Measurements from ENCODE around the gene SPTBN1. TPM values are rescaled to one million over a fixed set of nuclear protein-coding genes. Genes with fewer than 3 reads are reported as not detected.

Gene SPTBN1
- total RNA-seq, 2 experiments from 2014 or later: 132 to 183 TPM

DNA sequence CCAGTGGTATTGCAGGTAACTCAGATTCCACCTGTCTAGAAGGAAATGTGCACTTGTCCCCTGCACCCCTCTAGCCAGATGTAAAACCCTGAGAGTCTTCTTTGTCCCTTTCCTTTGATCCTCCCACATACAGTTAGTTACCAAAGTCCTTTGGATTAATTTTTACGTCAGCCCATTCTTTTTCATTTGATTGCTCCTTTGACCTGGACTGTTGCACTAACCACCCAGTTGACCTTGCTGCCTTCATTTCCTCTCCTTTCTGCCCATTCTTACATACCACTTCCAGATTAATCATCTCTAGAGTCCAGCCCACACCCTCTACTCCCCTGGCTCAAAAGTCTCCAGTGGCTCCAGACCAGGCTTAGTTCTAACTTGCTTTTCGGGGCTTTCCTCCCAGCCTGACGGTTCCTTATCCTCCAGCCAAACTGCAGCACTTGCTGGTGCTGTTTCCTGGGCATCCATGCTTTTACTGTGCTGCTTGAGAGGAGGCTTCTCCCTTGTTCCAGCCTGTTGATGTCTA, 99.3 kb downstream of the SPTBN1 start:
- Histone ChIP-seq H3K4me3 (ENCODE audit: low read depth, low read length, poor library complexity, severe bottlenecking) (no peak overlapping the region), H3K4me1 (ENCODE audit: insufficient read depth, low read length, poor library complexity, severe bottlenecking) (peaks cover 42% of the 10 kb centered on the region), H3K79me2 (ENCODE audit: insufficient read depth, low read depth, low read length) (peaks cover 20% of the 10 kb centered on the region), H4K20me1 (ENCODE audit: insufficient read depth, low read length) (no peaks in the 10 kb centered on the region), H3K4me2 (ENCODE audit: low read length) (no peak overlapping the region), H3K27ac (ENCODE audit: low read depth, low read length, poor library complexity, severe bottlenecking) (no peak overlapping the region), H3K9me3 (ENCODE audit: low read length) (no peaks in the 10 kb centered on the region), H3K9me2 (ENCODE audit: insufficient read depth, low read length) (no peaks in the 10 kb centered on the region), H2AFZ (ENCODE audit: low read length) (no peak overlapping the region), H3K36me3 (ENCODE audit: insufficient read depth, low read length) (no peaks in the 10 kb centered on the region)
- POLR2A ChIA-PET: interaction anchor here (0.6 kb wide), 1 partner anchor 465 kb away, joined by 3 read pairs; no protein-coding TSS in a partner anchor
- no peak for TF ChIP-seq EZH2phosphoT487 (IDR thresholded peaks at IDR 0.05; ENCODE audit: borderline replicate concordance, low read depth, low read length)
- TF ChIP-seq, protein P1, sequence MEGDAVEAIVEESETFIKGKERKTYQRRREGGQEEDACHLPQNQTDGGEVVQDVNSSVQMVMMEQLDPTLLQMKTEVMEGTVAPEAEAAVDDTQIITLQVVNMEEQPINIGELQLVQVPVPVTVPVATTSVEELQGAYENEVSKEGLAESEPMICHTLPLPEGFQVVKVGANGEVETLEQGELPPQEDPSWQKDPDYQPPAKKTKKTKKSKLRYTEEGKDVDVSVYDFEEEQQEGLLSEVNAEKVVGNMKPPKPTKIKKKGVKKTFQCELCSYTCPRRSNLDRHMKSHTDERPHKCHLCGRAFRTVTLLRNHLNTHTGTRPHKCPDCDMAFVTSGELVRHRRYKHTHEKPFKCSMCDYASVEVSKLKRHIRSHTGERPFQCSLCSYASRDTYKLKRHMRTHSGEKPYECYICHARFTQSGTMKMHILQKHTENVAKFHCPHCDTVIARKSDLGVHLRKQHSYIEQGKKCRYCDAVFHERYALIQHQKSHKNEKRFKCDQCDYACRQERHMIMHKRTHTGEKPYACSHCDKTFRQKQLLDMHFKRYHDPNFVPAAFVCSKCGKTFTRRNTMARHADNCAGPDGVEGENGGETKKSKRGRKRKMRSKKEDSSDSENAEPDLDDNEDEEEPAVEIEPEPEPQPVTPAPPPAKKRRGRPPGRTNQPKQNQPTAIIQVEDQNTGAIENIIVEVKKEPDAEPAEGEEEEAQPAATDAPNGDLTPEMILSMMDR (conservative IDR thresholded peaks at IDR 0.05; ENCODE audit: low read length): no peak
- BruUV-seq (replicated peaks): no TSS peak
- intact Hi-C loops (cut with micrococcal nuclease; ENCODE audit: unreplicated experiment): loop anchor here (5.0 kb wide), 1 partner anchor 232 kb away; no protein-coding TSS in a partner anchor
- DNase-seq (ENCODE audit: low spot score): peak; percentile 16
- CTCF ChIA-PET (ENCODE audit: unreplicated experiment): no interaction called here

GRCh38 chr2:54556621-54557121, 100.5 kb downstream of the SPTBN1 start:
- intact Hi-C loops (cut with micrococcal nuclease; ENCODE audit: unreplicated experiment): loop anchor here (5.0 kb wide), 1 partner anchor 231 kb away; no protein-coding TSS in a partner anchor
- BruUV-seq (replicated peaks): no TSS peak

More at GRCh38 chr2:54556621-54557121, 100.5 kb downstream of the SPTBN1 start:
- H2AFZ ChIP-seq (ENCODE audit: low read length): no peak overlapping the region; the same call in 1 of the 2 replicates
- DNase-seq (ENCODE audit: low spot score): no peak
- CTCF ChIA-PET (ENCODE audit: unreplicated experiment): no interaction called here
- POLR2A ChIA-PET: interaction anchor here (1.2 to 1.5 kb wide), 2 partner anchors 14 to 454 kb away, joined by 4 read pairs; no protein-coding TSS in a partner anchor
- H3K9me3 ChIP-seq (ENCODE audit: low read length): no peaks in the 10 kb centered on the region
- TF ChIP-seq, protein P1 (conservative IDR thresholded peaks at IDR 0.05; ENCODE audit: low read length): no peak
- TF ChIP-seq EZH2phosphoT487 (IDR thresholded peaks at IDR 0.05; ENCODE audit: borderline replicate concordance, low read depth, low read length): no peak
- H3K9me2 ChIP-seq (ENCODE audit: insufficient read depth, low read length): no peaks in the 10 kb centered on the region
- H3K36me3 ChIP-seq (ENCODE audit: insufficient read depth, low read length): no peaks in the 10 kb centered on the region
- H3K4me1 ChIP-seq (ENCODE audit: insufficient read depth, low read length, poor library complexity, severe bottlenecking): peaks cover 34% of the 10 kb centered on the region
- peaks cover 33% of the 10 kb centered on the region for H3K79me2 ChIP-seq (ENCODE audit: insufficient read depth, low read depth, low read length)
- no peaks in the 10 kb centered on the region for H4K20me1 ChIP-seq (ENCODE audit: insufficient read depth, low read length)
- H3K4me2 ChIP-seq (ENCODE audit: low read length): peak overlapping the region; percentile 84
- peak overlapping the region; percentile 85 for H3K4me3 ChIP-seq (ENCODE audit: low read depth, low read length, poor library complexity, severe bottlenecking)
- H3K27ac ChIP-seq (ENCODE audit: low read depth, low read length, poor library complexity, severe bottlenecking): peak overlapping the region; percentile 79

All from OCI-LY7 (cell line).